ENCODE data around the gene PCSK7.

GRCh38 chr11:117183724-117184349, 48.0 kb downstream of the PCSK7 start:
- no peak for TF ChIP-seq CTCF (IDR thresholded peaks at IDR 0.05; ENCODE audit: borderline replicate concordance, extremely low read depth, low read length, poor library complexity, severe bottlenecking)
- TF ChIP-seq EZH2 (IDR thresholded peaks at IDR 0.05; ENCODE audit: borderline replicate concordance, low read depth, low read length, severe bottlenecking) = no peak

Measured in DND-41 (cell line).